HL-60 (cell line): Measurements from ENCODE around the gene PDE11A.

Source experiments
- POLR2AphosphoS5 ChIP-seq: IDR thresholded peaks from 2 replicates; pipeline ENCODE4 v1.6.1; 2012; ENCODE audit warnings: low read depth
- TF ChIP-seq, protein P1 (sequence below): IDR thresholded peaks from one replicate; pipeline ENCODE4 v1.5.1; 2011; ENCODE audit warnings: low read length, control low read depth, inconsistent platforms; ENCODE audit not compliant: insufficient read depth

DNA sequence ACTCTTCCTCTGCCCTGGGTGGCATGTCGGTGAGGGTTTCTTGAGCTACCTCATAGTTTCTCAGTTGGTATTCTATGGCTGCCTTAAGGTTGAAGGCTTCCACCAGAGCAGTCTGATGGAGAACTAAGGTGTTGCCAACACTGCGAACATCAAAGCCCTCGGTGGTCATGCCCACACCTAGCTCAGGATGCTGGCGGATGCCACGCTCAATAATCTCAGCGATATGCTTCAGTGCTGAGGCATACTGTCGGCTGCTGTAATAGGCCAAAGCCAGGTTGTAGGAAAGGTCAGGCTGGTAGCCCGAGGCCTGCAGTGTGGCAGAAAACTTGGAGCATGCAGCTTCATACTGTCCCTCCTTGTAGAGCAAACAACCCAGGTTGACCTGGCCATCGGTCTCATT lies 454.7 kb downstream of the PDE11A start:
- TF ChIP-seq, protein P1, sequence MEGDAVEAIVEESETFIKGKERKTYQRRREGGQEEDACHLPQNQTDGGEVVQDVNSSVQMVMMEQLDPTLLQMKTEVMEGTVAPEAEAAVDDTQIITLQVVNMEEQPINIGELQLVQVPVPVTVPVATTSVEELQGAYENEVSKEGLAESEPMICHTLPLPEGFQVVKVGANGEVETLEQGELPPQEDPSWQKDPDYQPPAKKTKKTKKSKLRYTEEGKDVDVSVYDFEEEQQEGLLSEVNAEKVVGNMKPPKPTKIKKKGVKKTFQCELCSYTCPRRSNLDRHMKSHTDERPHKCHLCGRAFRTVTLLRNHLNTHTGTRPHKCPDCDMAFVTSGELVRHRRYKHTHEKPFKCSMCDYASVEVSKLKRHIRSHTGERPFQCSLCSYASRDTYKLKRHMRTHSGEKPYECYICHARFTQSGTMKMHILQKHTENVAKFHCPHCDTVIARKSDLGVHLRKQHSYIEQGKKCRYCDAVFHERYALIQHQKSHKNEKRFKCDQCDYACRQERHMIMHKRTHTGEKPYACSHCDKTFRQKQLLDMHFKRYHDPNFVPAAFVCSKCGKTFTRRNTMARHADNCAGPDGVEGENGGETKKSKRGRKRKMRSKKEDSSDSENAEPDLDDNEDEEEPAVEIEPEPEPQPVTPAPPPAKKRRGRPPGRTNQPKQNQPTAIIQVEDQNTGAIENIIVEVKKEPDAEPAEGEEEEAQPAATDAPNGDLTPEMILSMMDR, result no peak
- TF ChIP-seq POLR2AphosphoS5, result no peak
